HG03108 (cell line): ENCODE data around the gene PRR3.

Experiments used
- ATAC-seq: cut with Tn5 transposase; IDR thresholded peaks from one replicate; pipeline ENCODE4 v1.9.1; 2021; ENCODE audit warnings: moderate library complexity; ENCODE audit not compliant: unreplicated experiment

Gene PRR3

DNA sequence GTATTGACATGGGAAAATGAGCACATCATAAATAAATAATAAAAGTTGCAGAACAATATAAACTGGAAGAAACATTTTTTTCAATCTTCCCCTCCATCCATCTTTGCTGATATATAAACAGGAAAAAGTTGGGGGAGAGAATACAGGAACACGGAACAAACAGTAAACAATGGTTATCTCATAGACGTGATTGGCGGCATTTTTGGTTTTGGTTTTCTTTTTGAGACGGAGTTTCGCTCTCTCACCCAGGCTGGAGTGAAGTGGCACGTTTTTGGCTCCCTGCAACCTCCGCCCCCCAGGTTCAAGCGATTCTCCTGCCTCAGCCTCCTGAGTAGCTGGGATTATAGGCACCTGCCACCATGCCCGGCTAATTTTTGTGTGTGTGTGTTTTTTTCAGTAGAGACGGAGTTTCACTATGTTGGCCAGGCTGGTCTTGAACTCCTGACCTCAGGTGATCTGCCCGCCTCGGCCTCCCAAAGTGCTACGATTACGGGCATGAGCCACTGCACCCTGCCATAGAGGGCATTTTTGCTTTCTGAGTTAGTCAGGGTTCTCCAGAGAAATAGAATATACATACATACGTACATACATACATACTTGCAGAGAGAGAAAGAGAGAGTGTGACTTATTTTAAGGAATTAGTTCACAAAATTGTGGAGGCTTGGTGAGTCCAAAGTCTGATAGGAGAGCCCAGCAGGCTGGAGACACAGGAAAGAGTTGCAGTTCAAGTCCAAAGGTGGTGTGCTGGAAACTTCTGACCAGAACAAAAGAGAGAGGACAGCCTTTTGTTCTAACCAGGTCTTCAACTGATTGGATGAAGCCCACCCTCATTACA, 23.4 kb upstream of the PRR3 start:
- ATAC-seq = no peak

DNA sequence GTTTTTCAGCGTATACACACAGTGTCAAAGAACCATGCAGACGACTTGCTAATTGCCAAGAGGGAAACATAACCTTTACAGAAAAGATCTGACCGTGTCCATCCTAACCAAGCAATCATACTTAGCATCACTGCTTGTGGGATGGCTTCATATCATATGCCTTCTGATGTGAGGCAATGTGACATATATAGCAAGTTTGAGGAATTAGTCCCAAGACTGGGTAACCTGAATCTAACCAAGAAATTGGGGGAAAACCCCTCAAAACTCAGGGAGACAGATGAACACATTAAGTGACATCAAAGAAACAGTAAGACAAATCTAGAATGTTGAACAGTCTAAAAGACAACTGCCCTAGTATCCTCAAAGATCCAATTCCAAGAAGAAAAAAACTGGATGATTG, 19.2 kb upstream of the PRR3 start:
- ATAC-seq = no peak

DNA sequence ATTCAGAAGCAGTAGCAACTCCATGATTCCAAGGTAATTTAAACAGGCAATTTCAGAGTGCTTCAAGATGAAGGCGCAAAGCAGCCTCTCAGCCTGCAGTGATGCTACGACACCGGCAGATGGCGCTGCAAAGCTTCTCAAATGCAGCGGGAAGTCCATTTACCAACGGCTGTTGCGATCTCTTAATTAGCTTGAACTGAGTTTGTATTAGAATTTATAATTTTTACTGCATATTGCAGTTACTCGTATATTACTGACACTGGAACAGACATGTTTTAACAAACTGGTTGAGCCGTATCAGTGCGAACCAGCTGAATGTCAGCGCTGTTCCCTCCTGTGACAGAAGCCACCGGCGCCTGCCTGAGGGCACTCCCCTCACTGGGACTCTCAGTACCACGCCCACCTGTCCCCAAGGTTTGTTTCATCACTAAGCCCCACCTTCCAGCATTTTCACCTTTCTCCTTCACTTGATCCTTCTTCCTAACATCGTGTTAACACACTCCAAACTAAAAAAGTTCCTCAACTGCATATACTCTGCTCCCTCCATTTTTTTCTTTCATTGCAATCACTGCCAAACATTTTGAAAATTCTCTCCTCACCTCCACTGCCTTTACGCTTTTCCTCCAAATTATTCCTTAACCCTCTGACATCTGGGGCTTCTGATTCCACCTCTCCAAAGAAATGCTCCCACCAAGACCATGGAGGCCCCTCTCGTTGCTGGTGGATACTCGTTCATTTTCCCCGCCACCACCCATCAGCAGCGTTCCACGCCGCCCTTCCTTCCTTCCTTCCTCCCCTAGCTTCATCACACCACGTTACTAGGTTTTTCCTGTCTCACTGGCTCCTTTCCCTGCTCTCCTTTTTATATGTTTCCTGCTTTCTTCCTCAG, 15.3 kb upstream of the PRR3 start:
- ATAC-seq = no peak

DNA sequence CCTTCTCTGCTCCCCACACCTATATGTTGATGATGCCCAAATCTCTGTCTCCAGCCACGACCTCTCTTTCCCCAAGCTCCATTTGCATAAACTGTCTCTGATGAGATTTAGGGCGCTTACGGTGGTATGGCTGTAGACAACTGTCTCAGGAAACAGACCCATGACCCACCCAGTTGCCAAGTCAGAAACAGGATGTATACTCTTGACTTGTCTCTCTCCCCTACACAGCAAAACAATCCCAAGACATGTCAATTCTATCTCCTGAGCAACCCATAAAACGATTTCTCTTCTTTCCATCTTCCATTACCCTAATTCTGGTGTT, 14.7 kb upstream of the PRR3 start:
- no peak for ATAC-seq

DNA sequence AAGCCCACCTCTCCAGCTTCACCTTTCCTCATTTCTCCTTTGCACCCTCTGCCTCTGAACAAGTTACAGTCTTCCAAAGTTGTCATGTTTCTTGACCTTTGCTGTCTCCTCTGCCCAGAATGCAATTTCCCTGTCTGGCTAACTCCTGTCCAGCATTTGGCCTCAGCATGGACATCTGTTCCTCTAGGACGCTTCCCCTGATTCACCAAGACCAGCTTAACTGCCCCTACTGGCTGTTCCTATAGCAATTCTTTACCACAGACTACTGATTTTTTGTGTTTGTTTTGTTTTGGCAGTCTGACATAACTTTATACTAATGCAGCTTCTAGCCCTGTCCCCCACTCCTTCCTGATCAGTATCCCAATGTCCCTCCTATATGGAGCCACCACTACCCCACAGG, 14.2 kb upstream of the PRR3 start:
- no peak for ATAC-seq

DNA sequence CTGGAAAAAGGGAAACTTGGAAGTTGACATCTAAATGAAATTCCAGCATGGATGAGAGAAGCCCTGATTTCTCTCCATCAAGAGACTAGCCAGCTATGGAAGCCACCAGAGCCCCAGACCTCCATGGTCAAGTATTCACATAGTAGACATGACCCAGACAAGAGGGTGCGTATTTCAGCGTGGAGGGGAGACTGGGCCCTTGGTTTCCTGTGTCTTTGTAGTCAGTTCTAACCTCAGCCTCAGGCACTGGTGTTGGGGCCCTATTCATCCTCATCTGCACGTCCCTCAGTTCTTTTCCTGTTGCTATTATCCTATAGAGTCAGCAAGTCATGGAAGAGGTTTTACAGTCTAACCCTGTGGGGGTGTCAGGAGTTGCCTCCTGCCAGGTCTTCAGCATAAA, 13.3 kb upstream of the PRR3 start:
- no peak for ATAC-seq

DNA sequence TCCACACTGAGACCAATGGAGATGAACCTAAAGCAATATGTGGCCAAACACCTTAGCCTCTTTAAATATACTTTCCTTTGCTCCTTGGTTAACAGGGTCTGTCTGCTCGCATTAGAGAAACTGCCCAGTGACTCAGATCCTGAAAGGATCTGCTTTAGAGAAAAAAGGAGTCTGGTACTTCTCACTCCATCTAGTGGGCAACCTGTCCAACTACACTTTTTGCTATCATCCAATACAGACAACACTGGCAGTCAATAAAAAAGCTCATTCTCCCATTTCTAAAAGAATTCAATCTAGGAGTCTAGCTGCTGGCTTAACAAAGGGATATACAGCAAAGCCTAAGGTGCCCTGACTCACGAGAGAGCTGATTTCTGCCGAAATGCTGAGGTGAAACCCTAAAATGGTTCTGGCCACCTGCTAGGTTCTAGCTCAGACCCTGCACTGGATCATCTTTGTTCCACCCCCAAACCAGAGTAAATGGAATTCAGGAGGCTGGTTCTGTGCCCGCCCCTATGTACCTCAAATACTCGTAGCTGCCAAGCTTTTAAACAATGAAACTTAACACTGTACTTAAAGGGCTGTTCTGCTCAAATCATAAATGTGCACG, 12.3 kb upstream of the PRR3 start:
- no peak for ATAC-seq

DNA sequence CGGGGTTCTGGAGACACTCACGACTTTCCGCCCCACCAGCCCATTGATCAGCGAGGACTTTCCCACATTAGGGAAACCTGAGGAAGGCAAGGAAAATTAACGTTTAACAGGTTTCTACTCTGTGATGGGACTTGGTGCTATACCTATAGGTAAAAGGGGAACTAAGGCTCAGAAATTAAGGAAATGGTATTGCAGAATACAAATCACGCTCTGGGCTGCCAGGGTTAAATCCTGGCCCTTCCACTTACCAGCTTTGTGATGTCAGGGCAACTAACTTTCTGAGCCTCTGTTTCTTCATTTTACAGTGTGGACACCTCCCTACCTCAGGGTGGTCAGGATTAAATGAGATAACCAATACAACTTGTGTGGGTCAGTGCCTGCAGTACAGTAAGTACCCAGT, 9.6 kb upstream of the PRR3 start:
- ATAC-seq = no peak

DNA sequence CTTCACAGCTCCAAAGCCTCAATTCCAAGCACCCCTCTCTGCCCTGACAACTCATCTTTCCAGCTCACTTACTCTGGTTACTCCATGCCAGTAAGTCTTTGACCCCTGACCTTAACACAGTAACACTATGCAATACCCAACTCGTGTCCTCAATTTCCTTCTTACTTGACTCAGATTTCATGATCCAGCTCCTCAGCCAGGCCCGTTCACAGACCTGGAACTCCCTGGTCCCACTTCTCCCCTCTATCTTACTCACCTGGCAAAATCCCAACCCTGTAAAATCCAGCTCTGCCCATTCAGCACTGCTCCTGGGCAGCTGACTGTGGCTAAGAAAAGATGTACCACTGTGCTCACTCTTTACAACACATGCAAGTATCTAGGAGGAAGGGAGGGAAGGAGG, 8.7 kb upstream of the PRR3 start:
- ATAC-seq = no peak

DNA sequence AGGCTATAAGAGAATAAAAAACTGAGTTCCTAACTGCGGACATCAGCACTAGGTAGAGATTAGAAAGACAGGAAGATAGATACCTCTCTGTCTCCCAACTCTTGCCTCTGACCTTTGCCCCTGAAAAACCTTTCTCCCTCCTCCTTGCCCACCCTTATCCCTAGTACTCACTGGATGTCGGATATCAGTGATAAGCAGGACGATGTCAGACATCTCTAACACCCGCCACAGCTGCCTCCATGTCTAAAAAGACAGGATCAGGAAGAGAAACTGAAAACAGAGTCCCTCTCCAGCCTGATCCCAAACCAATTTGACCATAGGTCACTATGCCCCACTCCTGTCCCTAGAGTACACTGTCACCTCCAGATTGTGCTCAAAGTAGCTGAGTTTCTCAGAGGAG, 2.7 kb upstream of the PRR3 start:
- no peak for ATAC-seq

DNA sequence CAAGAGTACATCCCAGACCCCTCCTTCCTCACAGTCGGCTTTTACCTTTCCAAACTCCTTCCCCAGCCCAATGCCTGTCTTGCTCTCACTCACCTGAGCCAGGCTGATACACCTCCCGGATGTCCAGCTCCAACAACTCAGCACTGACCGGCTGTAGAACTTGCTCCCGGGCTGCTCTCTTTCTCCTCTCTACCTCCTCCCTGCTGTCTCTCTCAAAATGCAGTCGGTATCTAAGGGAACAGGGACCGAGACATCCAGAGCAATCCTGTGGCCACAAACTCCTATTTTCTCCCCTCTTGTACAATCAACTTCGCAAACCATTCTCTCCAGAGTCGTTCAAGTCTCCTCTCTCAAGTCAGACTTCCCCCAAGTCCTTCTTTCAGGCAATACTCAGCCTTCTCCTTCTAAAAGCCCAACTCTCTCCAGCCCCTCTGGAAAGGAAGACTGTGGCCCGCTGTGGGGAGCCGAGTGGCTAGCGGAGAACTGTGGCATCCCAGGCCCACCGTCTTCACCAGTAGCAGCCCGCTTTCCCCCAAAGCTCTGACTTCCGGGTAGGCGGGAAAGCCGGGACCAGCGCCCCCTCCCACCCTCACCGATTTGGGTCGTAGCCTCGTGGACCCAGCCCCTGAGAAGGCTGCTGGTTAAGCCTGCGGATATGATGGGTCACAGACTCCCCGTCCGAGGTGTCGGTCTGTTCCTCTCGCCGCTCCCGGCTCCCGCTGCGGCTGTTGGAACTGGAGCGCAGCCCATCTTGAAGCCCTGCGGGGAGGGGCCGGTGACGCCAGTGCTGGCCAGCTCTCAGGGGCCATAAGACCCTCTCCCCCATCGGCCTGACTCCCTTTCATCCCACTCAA, 1.9 kb upstream of the PRR3 start:
- no peak for ATAC-seq

DNA sequence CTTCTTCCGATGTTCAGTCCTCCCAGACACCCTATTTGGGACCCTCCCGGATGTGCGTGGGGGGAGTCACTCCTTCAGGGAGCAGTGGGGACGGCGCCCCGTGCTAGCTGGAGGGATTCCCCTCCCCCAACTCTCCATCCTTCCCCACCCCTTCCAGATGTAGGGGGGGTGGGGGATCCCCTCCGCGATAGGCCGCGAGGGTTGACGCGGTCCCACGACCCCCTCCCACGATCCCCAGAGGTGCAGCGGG, 1.4 kb upstream of the PRR3 start:
- ATAC-seq = no peak

DNA sequence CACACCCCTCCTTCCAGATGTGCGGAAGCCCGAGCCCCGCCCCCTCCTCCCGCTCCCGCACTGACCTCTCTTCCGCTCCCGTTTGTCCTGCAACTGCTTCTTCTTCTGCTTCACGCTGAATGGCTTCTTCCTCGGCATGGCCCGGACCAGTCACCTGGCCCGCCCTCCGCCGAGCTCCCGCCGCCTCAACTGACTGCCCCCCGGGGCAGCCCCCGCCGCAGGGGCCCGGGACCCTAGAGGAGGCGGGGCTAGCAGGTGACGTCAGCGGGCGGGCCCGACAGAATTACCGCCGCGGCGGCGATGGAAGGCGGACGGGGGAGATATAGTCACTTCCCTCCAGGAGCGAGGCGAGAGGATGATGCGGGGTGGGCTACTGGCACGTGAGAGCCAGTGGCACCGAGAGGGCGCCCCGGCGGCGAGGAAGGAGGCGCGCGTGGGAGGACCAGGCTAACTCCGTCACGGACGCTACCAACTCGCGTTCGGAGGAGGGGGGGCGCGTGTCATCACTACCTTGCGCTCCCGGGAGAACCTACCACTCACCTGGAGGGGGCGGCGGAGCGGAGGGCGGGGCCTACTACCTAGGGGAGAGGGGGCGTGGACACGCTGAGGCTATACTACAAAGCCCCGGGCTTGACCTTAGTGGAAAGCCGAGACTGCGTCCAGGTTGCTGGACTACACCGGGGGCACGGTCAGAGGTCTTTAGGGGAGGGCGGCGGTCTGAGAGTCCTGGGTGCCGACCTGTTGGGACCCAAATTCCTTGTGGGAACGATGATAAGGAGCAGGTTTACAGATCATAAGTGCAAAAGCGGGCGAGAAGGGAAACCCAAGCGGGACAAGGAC, 809 bp upstream of the PRR3 start, which contains the start of gene GNL1:
Gene GNL1 (minus strand): TSS at position 424 of the 840 bp plus-strand sequence. CDS start 286 bp downstream, at position 138.
- ATAC-seq = peak; percentile 77

DNA sequence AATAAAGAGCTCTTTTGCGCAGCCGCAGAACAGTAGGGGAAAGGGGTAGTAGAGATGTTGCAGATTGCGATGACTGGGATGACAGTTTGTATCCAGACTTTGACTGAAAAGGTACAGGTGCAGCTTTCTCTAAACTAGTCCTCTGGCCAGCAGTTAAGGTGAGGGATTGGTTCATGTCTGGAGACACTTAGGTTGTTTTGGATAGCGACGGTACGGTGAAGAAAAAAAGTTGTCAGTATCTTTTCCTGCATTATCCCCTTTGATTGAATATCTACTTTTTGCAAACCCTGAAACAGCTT, 537 bp downstream of the PRR3 start:
- no peak for ATAC-seq

DNA sequence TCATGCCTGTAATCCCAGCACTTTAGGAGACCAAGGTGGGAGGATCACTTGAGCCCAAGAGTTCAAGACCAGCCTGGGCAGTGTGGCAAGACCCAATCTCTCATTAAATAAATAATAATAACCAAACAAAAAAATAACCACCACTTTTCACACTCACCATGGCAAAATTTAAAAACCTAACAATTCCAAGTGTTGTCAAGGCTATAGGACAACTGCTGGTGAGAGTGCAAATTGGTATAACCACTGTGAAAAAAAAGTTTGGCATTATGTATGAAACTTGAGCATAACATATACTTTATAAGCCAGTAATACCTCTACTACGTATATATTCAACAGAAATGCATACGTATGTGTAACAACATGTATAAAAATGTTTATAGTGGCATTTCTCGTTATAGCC, 3.8 kb downstream of the PRR3 start:
- ATAC-seq = no peak

DNA sequence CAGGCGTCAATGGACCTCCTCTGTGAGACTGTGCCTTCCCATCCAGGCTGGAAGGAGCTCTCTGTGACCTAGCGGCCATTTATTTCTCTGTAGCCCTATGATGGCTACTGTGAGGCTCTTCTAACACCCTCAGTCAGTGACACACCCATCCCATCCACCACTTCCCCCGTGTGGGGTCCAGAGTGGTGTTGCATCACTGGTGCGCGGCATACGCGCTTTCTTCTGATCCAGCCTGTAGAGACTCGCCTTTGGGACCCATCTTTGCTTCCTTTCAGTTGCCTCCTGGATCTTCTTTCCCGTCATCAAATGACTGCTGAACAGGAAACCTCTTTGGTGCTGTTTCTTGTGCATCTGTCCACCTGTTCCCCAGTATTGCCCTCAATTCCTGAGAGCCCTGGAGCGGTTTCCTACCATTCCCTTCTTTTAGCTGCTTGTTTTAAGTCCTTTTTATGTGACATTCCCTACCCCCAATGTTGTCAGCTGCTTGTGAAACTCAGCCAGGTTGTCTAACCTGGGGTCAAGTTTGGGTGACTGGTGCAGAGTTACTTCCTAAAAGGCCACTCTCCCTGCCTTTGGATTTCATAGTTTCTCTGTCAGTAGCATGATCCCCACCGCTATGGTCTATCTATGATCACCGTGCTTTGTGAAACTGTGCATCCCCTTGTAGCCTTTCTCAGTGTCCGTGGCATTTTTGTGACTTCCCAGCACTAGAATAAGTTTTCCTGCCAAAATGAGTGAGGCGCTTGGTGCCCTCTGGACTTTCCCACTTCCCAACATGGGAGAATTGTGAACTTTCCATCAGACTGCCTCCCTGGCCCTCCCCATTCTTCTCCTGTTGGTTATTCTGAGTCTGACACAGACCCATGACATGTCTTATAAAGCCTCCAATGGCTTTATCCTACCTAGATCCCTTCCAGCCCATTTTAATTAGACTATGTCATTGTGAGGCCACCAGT, 5.7 kb downstream of the PRR3 start:
- ATAC-seq = no peak

DNA sequence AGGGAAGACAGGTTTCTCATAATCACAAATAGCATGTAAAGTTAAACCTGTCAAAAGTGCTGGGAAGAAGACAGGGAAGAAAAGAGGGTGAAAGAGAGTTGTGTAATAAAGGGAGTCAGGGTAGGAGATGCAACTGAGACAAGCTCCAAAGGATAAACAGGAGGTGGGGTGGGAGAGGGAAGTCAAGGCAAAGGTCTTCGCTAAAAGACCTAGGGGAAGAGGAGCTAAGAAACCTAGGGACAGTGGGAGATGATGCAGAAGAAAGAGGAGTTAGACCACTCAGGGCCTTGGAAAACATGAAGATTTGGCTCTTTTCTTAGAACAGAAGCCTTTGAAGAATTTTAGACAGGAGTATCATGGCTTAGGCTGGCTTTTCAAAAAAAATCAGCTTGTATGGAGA, 7.0 kb downstream of the PRR3 start:
- ATAC-seq = no peak

DNA sequence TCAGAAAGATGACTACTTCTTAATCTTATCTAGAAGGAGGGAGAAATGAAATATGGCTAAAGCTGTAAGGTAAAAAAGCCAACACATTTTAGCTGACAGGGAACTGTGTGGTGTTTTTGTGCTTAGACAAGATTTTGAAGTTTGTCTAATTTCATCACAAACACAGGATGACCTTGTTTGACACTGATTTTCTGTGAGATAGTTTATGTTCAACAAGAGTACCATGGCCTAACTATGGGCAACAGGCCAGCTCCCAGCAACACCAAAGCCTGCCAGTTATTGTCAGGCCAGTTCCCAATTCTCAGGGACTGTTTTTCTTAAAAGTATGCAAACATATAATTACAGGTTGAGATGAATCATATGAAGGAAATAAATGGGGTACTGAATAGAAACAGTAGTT, 8.7 kb downstream of the PRR3 start:
- ATAC-seq = no peak

DNA sequence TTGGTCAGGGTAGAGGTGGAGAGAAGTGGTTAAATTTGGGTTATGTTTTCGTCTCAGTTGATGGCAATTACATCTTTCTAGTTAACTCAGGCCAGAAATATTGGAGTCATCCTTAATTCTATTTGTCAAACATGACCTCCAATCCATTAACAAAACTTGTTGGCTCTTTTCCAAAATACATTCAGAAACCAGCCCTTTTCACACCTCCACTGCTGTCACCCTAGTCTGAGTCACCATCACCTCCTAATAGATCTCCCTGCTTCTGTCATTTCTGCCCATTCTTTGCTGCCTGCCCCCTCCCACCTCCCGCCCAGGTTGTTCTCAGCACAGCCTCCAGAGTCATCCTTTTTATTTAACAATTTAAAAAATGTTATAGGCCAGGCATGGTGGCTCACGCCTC, 11.2 kb downstream of the PRR3 start:
- ATAC-seq = no peak
